Osteocyte (in vitro differentiated cells): Measurements from ENCODE around the gene RGS10. TPM values are rescaled to one million over a fixed set of nuclear protein-coding genes. Genes with fewer than 3 reads are reported as not detected.

Experiments
- DNase-seq: peaks from one replicate; pipeline ENCODE4 v3.0.0; 2021; ENCODE audit warnings: mixed read lengths; ENCODE audit not compliant: unreplicated experiment; ENCODE audit errors: extremely low spot score
- H3K27ac Mint-ChIP-seq: one replicate; pipeline ENCODE4 v1.8.0; 2021; ENCODE audit warnings: mild to moderate bottlenecking, mixed read lengths; ENCODE audit not compliant: unreplicated experiment
- H3K27me3 Mint-ChIP-seq: one replicate; pipeline ENCODE4 v1.8.0; 2021; ENCODE audit warnings: mixed read lengths; ENCODE audit not compliant: unreplicated experiment
- H3K36me3 Mint-ChIP-seq: one replicate; pipeline ENCODE4 v1.8.0; 2021; ENCODE audit warnings: mixed read lengths; ENCODE audit not compliant: unreplicated experiment
- H3K4me1 Mint-ChIP-seq: one replicate; pipeline ENCODE4 v1.8.0; 2021; ENCODE audit warnings: mixed read lengths; ENCODE audit not compliant: unreplicated experiment
- H3K4me3 Mint-ChIP-seq: one replicate; pipeline ENCODE4 v1.8.0; 2021; ENCODE audit warnings: mild to moderate bottlenecking, moderate library complexity, mixed read lengths; ENCODE audit not compliant: unreplicated experiment
- H3K9me3 Mint-ChIP-seq: one replicate; pipeline ENCODE4 v1.8.0; 2021; ENCODE audit warnings: mixed read lengths; ENCODE audit not compliant: unreplicated experiment
- CTCF ChIP-seq: fragments of 200-600 bp; sonication (generic); IDR thresholded peaks from 2 replicates; pipeline ENCODE4 v1.5.0; 2021; ENCODE audit warnings: antibody characterized with exemption, mild to moderate bottlenecking, moderate library complexity
- total RNA-seq: library from RNA; stranded (reverse); gene quantifications from 2 replicates; pipeline ENCODE4 v1.2.1, GENCODE V29; 2021

The RGS10 gene
- total RNA-seq, 1 donor from 2014 or later = 23.3 TPM

- H3K27me3 Mint-ChIP-seq = no peaks in the 10 kb centered on the region
- peaks cover 7% of the 10 kb centered on the region for H3K4me1 Mint-ChIP-seq
- H3K27ac Mint-ChIP-seq = no peak overlapping the region
- H3K9me3 Mint-ChIP-seq = no peaks in the 10 kb centered on the region
- no peak overlapping the region for H3K4me3 Mint-ChIP-seq
- no peak for TF ChIP-seq CTCF
- no peaks in the 10 kb centered on the region for H3K36me3 Mint-ChIP-seq
- DNase-seq = no peak
Measured at GRCh38 chr10:119495545-119495944, 47.0 kb downstream of the RGS10 start.

- no peak overlapping the region for H3K4me3 Mint-ChIP-seq
- no peak for DNase-seq
- H3K36me3 Mint-ChIP-seq = no peaks in the 10 kb centered on the region
- no peaks in the 10 kb centered on the region for H3K27me3 Mint-ChIP-seq
- no peak for TF ChIP-seq CTCF
- H3K9me3 Mint-ChIP-seq = no peaks in the 10 kb centered on the region
- peaks cover 7% of the 10 kb centered on the region for H3K4me1 Mint-ChIP-seq
- no peak overlapping the region for H3K27ac Mint-ChIP-seq
Measured at GRCh38 chr10:119495021-119495505, 47.5 kb downstream of the RGS10 start.

GRCh38 chr10:119494236-119495020 is 48.1 kb downstream of the RGS10 start:
- Mint-ChIP-seq H3K4me3 (no peak overlapping the region), H3K4me1 (peaks cover 7% of the 10 kb centered on the region), H3K27ac (no peak overlapping the region), H3K27me3 (no peaks in the 10 kb centered on the region), H3K36me3 (no peaks in the 10 kb centered on the region), H3K9me3 (no peaks in the 10 kb centered on the region)
- no peak for DNase-seq
- no peak for TF ChIP-seq CTCF

DNA sequence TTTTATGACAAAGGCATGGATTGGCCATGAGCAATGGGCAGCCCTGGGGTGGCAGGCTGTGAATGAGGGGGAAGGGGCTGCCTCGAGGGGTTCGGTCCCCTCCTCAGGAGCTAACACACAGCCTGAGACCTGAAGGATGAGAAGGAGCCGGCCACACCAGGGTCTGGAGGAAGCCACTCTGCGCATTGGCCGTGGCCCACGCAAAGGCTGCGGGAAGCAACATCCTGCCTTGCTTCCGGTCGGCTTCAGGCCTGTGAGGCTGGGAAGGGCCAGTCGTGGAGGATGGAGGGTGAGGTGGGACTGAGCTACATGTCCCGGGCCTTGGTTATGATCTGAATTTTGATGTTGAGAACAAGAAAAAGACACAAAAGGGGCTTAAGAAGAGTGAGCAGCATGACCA is 49.4 kb downstream of the RGS10 start:
- no peaks in the 10 kb centered on the region for H3K36me3 Mint-ChIP-seq
- no peak overlapping the region for H3K27ac Mint-ChIP-seq
- no peaks in the 10 kb centered on the region for H3K9me3 Mint-ChIP-seq
- H3K27me3 Mint-ChIP-seq = no peaks in the 10 kb centered on the region
- no peak overlapping the region for H3K4me3 Mint-ChIP-seq
- TF ChIP-seq CTCF = no peak
- no peak for DNase-seq
- H3K4me1 Mint-ChIP-seq = peaks cover 8% of the 10 kb centered on the region

DNA sequence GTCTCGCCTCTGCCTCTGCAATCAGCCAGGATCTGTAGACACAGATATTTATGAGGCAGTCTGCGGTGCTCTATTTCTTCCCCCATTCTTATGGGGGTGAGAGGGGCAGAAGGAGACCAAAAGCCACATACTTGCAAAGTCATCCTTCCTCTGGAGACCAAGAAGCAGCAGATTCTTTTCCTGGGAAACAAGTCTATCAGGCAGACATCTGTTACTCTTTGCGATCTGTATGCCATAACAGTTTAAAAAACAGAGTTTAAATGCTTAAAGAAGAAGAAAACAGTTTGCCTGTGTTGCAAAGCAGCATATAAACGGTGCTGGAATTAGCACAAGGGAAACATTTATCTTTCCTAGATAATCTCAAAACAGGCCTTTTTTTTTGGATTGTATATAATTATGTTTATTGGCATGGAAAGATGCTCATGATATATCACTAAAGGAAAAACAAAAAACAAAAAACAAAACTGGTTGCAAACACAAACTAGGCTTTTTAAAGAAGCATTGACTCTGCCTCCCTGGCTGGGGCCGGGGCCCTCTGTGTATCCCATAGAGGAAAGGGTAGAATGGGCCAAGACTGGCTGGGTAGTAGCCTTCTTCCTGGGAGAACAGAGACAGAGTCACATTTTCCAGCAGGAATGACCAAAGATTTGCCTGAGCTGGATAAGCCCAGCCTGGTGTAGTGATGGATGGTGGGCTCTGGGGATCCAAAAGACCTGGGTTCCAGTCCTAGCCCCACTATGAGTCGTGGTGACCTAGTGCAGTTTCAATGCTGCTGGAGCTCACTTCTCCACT is 50.4 kb downstream of the RGS10 start:
- Mint-ChIP-seq H3K4me1 (peaks cover 8% of the 10 kb centered on the region), H3K27ac (no peak overlapping the region), H3K4me3 (no peak overlapping the region), H3K9me3 (no peaks in the 10 kb centered on the region), H3K36me3 (no peaks in the 10 kb centered on the region), H3K27me3 (no peaks in the 10 kb centered on the region)
- DNase-seq = no peak
- TF ChIP-seq CTCF = no peak
